Osteocyte (in vitro differentiated cells): Measurements from ENCODE around the gene LGALS14. TPM values are rescaled to one million over a fixed set of nuclear protein-coding genes. Genes with fewer than 3 reads are reported as not detected.

Experiments used
- DNase-seq: peaks from one replicate; pipeline ENCODE4 v3.0.0; 2021; ENCODE audit warnings: mixed read lengths; ENCODE audit not compliant: unreplicated experiment; ENCODE audit errors: extremely low spot score
- H3K27ac Mint-ChIP-seq: one replicate; pipeline ENCODE4 v1.8.0; 2021; ENCODE audit warnings: mild to moderate bottlenecking, mixed read lengths; ENCODE audit not compliant: unreplicated experiment
- H3K27me3 Mint-ChIP-seq: one replicate; pipeline ENCODE4 v1.8.0; 2021; ENCODE audit warnings: mixed read lengths; ENCODE audit not compliant: unreplicated experiment
- H3K36me3 Mint-ChIP-seq: one replicate; pipeline ENCODE4 v1.8.0; 2021; ENCODE audit warnings: mixed read lengths; ENCODE audit not compliant: unreplicated experiment
- H3K4me1 Mint-ChIP-seq: one replicate; pipeline ENCODE4 v1.8.0; 2021; ENCODE audit warnings: mixed read lengths; ENCODE audit not compliant: unreplicated experiment
- H3K4me3 Mint-ChIP-seq: one replicate; pipeline ENCODE4 v1.8.0; 2021; ENCODE audit warnings: mild to moderate bottlenecking, moderate library complexity, mixed read lengths; ENCODE audit not compliant: unreplicated experiment
- H3K9me3 Mint-ChIP-seq: one replicate; pipeline ENCODE4 v1.8.0; 2021; ENCODE audit warnings: mixed read lengths; ENCODE audit not compliant: unreplicated experiment
- CTCF ChIP-seq: fragments of 200-600 bp; sonication (generic); IDR thresholded peaks from 2 replicates; pipeline ENCODE4 v1.5.0; 2021; ENCODE audit warnings: antibody characterized with exemption, mild to moderate bottlenecking, moderate library complexity
- total RNA-seq: library from RNA; stranded (reverse); gene quantifications from 2 replicates; pipeline ENCODE4 v1.2.1, GENCODE V29; 2021

LGALS14 gene
- total RNA-seq, 1 donor from 2014 or later: not detected

GRCh38 chr19:39728040-39728439 is 23.8 kb downstream of the LGALS14 start:
- DNase-seq: no peak
- Mint-ChIP-seq H3K4me3 (no peak overlapping the region), H3K4me1 (no peaks in the 10 kb centered on the region), H3K9me3 (no peaks in the 10 kb centered on the region), H3K27me3 (peaks cover 4% of the 10 kb centered on the region), H3K36me3 (no peaks in the 10 kb centered on the region), H3K27ac (no peak overlapping the region)
- TF ChIP-seq CTCF: no peak

DNA sequence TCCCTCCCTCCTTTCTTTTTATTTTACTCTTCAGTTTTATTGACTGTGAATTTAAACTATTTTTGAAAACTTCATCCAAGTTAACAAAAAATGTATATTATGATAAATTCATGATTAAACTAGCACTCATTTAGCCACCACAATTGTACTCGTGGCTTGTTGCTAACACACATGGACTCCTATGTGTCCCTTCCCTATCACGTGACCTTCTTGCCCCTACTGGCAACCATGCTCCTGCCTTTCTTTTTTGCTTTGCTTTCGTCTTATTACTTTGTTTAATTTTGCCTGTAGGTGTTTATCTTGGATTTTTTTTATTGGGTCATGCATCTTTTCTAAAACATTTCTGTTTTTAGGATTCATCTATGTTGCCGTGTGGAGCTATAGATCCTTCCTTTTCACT is 25.3 kb downstream of the LGALS14 start:
- Mint-ChIP-seq H3K4me1 (no peaks in the 10 kb centered on the region), H3K4me3 (no peak overlapping the region), H3K9me3 (no peaks in the 10 kb centered on the region), H3K27ac (no peak overlapping the region), H3K36me3 (no peaks in the 10 kb centered on the region), H3K27me3 (peaks cover under 1% of the 10 kb centered on the region)
- no peak for DNase-seq
- TF ChIP-seq CTCF: no peak

- H3K36me3 Mint-ChIP-seq: no peaks in the 10 kb centered on the region
- no peak for TF ChIP-seq CTCF
- no peak overlapping the region for H3K27ac Mint-ChIP-seq
- no peak overlapping the region for H3K4me3 Mint-ChIP-seq
- H3K9me3 Mint-ChIP-seq: no peaks in the 10 kb centered on the region
- H3K27me3 Mint-ChIP-seq: no peaks in the 10 kb centered on the region
- DNase-seq: no peak
- H3K4me1 Mint-ChIP-seq: no peaks in the 10 kb centered on the region
Measured at GRCh38 chr19:39731685-39732084, 27.4 kb downstream of the LGALS14 start.

DNA sequence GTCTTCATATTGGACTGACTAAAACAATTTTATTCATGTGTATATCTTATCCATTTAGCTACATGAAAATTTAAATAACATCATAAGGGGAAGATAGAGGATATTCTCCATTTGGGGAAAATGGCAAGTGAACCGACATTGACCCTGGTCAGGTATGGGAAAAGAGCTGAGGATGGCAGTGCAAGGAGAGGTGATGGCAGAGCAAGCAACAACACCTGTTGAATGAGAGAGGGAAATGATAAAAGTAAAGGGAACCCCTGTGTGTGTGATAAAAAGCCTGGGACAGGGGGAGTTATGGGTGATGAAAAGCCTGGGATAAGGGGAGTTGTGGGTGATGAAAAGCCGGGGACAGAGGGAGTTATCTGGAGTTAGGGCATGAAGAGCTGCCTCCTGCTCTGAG is 29.6 kb downstream of the LGALS14 start:
- no peaks in the 10 kb centered on the region for H3K4me1 Mint-ChIP-seq
- TF ChIP-seq CTCF: no peak
- no peaks in the 10 kb centered on the region for H3K9me3 Mint-ChIP-seq
- no peaks in the 10 kb centered on the region for H3K36me3 Mint-ChIP-seq
- H3K27ac Mint-ChIP-seq: no peak overlapping the region
- no peak overlapping the region for H3K4me3 Mint-ChIP-seq
- no peaks in the 10 kb centered on the region for H3K27me3 Mint-ChIP-seq
- DNase-seq: no peak

DNA sequence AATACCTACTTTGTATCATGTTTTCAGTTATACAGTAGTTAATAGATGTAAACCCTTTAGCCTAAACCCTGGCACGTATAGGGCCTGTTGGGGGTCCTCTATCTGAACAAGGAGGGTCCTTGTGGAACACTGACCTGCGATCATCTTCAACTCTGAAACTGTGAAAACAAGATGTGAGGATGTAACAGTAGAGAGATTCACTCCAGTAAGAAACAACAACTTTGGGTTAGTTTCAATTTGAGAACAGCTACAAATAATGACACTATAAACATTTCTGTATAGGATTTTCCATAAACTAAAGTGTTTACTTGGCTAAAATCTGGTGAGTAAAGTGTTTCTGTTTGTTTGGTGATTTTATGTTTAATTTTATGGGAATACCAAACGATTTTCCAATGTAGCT is 31.4 kb downstream of the LGALS14 start:
- no peaks in the 10 kb centered on the region for H3K9me3 Mint-ChIP-seq
- H3K36me3 Mint-ChIP-seq: no peaks in the 10 kb centered on the region
- no peaks in the 10 kb centered on the region for H3K4me1 Mint-ChIP-seq
- H3K4me3 Mint-ChIP-seq: no peak overlapping the region
- DNase-seq: no peak
- H3K27ac Mint-ChIP-seq: no peak overlapping the region
- peaks cover 4% of the 10 kb centered on the region for H3K27me3 Mint-ChIP-seq
- TF ChIP-seq CTCF: no peak
